H9 (cell line): ENCODE measurements around the gene CRYGC. TPM values are rescaled to one million over a fixed set of nuclear protein-coding genes. Genes with fewer than 3 reads are reported as not detected.

Experiments used
- DNase-seq: peaks from one replicate; pipeline ENCODE4 v3.0.0-alpha.2; 2017
- H2AFZ ChIP-seq: one replicate; pipeline ENCODE4 v1.6.1; 2013; ENCODE audit warnings: mild to moderate bottlenecking, low read length, control low read depth, moderate library complexity
- H2AK5ac ChIP-seq: 2 replicates; pipeline ENCODE4 v1.6.1; 2013; ENCODE audit warnings: low read length, control low read depth, mixed read lengths; ENCODE audit not compliant: insufficient read length
- H2BK120ac ChIP-seq: one replicate; pipeline ENCODE4 v1.6.1; 2013; ENCODE audit warnings: low read depth, mild to moderate bottlenecking, low read length, control low read depth, inconsistent platforms; ENCODE audit not compliant: poor library complexity, severe bottlenecking
- H2BK12ac ChIP-seq: 2 replicates; pipeline ENCODE4 v1.6.1; 2013; ENCODE audit warnings: low read length, control low read depth, mixed read lengths, low read depth; ENCODE audit not compliant: insufficient read length
- H2BK15ac ChIP-seq: 2 replicates; pipeline ENCODE4 v1.6.1; 2013; ENCODE audit warnings: low read depth, low read length, control low read depth
- H2BK20ac ChIP-seq: one replicate; pipeline ENCODE4 v1.6.1; 2013; ENCODE audit warnings: low read depth, mild to moderate bottlenecking, low read length, control low read depth, inconsistent platforms; ENCODE audit not compliant: poor library complexity, severe bottlenecking
- H2BK5ac ChIP-seq: 2 replicates; pipeline ENCODE4 v1.6.1; 2013; ENCODE audit warnings: low read length, control low read depth, mixed read lengths; ENCODE audit not compliant: insufficient read length
- H3K14ac ChIP-seq: 2 replicates; pipeline ENCODE4 v1.6.1; 2013; ENCODE audit warnings: low read length, control low read depth; ENCODE audit not compliant: insufficient read depth
- H3K18ac ChIP-seq: 2 replicates; pipeline ENCODE4 v1.6.1; 2013; ENCODE audit warnings: low read depth, mild to moderate bottlenecking, mixed read lengths, low read length, control low read depth; ENCODE audit not compliant: insufficient read length
- H3K23ac ChIP-seq: 2 replicates; pipeline ENCODE4 v1.6.1; 2013; ENCODE audit warnings: low read length, control low read depth, mixed read lengths, low read depth; ENCODE audit not compliant: insufficient read length
- H3K23me2 ChIP-seq: 2 replicates; pipeline ENCODE4 v1.6.1; 2013; ENCODE audit warnings: low read depth, mild to moderate bottlenecking, mixed read lengths, low read length, control low read depth; ENCODE audit not compliant: insufficient read length, poor library complexity, severe bottlenecking
- H3K27ac ChIP-seq: 2 replicates; pipeline ENCODE4 v1.5.1; 2013; ENCODE audit warnings: low read length, control low read depth, mixed read lengths, low read depth; ENCODE audit not compliant: insufficient read length
- H3K27me3 ChIP-seq: 2 replicates; pipeline ENCODE4 v1.6.1; 2013; ENCODE audit warnings: low read length, control low read depth, inconsistent platforms; ENCODE audit not compliant: insufficient read depth
- H3K4ac ChIP-seq: 2 replicates; pipeline ENCODE4 v1.6.1; 2013; ENCODE audit warnings: low read depth, mild to moderate bottlenecking, control low read depth, inconsistent platforms, low read length, moderate library complexity
- H3K4me1 ChIP-seq: 2 replicates; pipeline ENCODE4 v1.6.1; 2013; ENCODE audit warnings: low read length, control low read depth, inconsistent platforms; ENCODE audit not compliant: insufficient read depth
- H3K4me2 ChIP-seq: 2 replicates; pipeline ENCODE4 v1.6.1; 2013; ENCODE audit warnings: low read length, control low read depth, mixed read lengths; ENCODE audit not compliant: insufficient read length, insufficient read depth
- H3K56ac ChIP-seq: 2 replicates; pipeline ENCODE4 v1.6.1; 2013; ENCODE audit warnings: low read depth, mild to moderate bottlenecking, mixed read lengths, low read length, control low read depth; ENCODE audit not compliant: insufficient read length
- H3K79me1 ChIP-seq: 2 replicates; pipeline ENCODE4 v1.6.1; 2013; ENCODE audit warnings: low read depth, mild to moderate bottlenecking, moderate library complexity, low read length, control low read depth, inconsistent platforms; ENCODE audit not compliant: insufficient read depth, poor library complexity, severe bottlenecking
- H3K79me2 ChIP-seq: 2 replicates; pipeline ENCODE4 v1.6.1; 2013; ENCODE audit warnings: low read length, control low read depth, inconsistent platforms; ENCODE audit not compliant: insufficient read depth
- H3K9ac ChIP-seq: 2 replicates; pipeline ENCODE4 v1.6.1; 2013; ENCODE audit warnings: low read length, control low read depth, mixed read lengths; ENCODE audit not compliant: insufficient read length; ENCODE audit errors: extremely low read depth
- H3K9me3 ChIP-seq: one replicate; pipeline ENCODE4 v1.6.1; 2013; ENCODE audit warnings: low read depth, low read length, inconsistent platforms; ENCODE audit not compliant: control insufficient read depth
- H3T11ph ChIP-seq: one replicate; pipeline ENCODE4 v1.6.1; 2013; ENCODE audit warnings: mild to moderate bottlenecking, low read length, control low read depth, inconsistent platforms
- H4K20me1 ChIP-seq: one replicate; pipeline ENCODE4 v1.6.1; 2013; ENCODE audit not compliant: control insufficient read depth, insufficient read length, insufficient read depth
- H4K5ac ChIP-seq: 2 replicates; pipeline ENCODE4 v1.6.1; 2013; ENCODE audit warnings: low read depth, mild to moderate bottlenecking, mixed read lengths, low read length, control low read depth; ENCODE audit not compliant: insufficient read length
- H4K8ac ChIP-seq: replicated peaks from 2 replicates; pipeline ENCODE4 v1.6.1; 2013; ENCODE audit warnings: low read length, control low read depth, mixed read lengths, low read depth; ENCODE audit not compliant: insufficient read length
- H4K91ac ChIP-seq: 2 replicates; pipeline ENCODE4 v1.6.1; 2013; ENCODE audit warnings: low read depth, mild to moderate bottlenecking, moderate library complexity, mixed read lengths, low read length, control low read depth; ENCODE audit not compliant: insufficient read length
- H3K27ac Mint-ChIP-seq, 3 experiments: 2 replicates in 2 of 3; 3 replicates in 1 of 3; pipeline ENCODE4 v1.8.0; 2020 to 2021; ENCODE audit warnings: mixed read lengths in 3 of 3, mild to moderate bottlenecking in 1 of 3, moderate library complexity in 1 of 3
- H3K27me3 Mint-ChIP-seq: 2 replicates; pipeline ENCODE4 v1.8.0; 2021; ENCODE audit warnings: low read depth, mild to moderate bottlenecking, moderate library complexity, mixed read lengths
- H3K36me3 Mint-ChIP-seq, 3 experiments: 2 replicates in 2 of 3; 3 replicates in 1 of 3; pipeline ENCODE4 v1.8.0; 2020 to 2021; ENCODE audit warnings: low read depth in 3 of 3, mixed read lengths in 3 of 3; ENCODE audit not compliant: insufficient read depth in 1 of 3
- H3K4me1 Mint-ChIP-seq, 2 experiments: 2 replicates each; pipeline ENCODE4 v1.8.0; 2020; ENCODE audit warnings: mixed read lengths in 2 of 2
- H3K4me3 Mint-ChIP-seq, 2 experiments: 2 replicates in 1 of 2; 3 replicates in 1 of 2; pipeline ENCODE4 v1.8.0; 2020 to 2021; ENCODE audit warnings: mild to moderate bottlenecking in 2 of 2, mixed read lengths in 2 of 2, moderate library complexity in 1 of 2
- H3K9me3 Mint-ChIP-seq, 2 experiments: 2 replicates in 1 of 2; 3 replicates in 1 of 2; pipeline ENCODE4 v1.8.0; 2020; ENCODE audit warnings: mild to moderate bottlenecking in 2 of 2, mixed read lengths in 2 of 2, moderate library complexity in 1 of 2
- CTCF ChIP-seq: fragments of 200-600 bp; sonication (generic); conservative IDR thresholded peaks from 3 replicates; pipeline ENCODE4 v1.8.0; 2021; ENCODE audit warnings: antibody characterized with exemption, mild to moderate bottlenecking
- WGBS: extraction: QIAGEN DNeasy Blood & Tissue Kit; methylation state at CpG from one replicate; pipeline ENCODE4 v1.1.7; 2013; ENCODE audit warnings: missing lambda C conversion rate, low lambda C conversion rate, mixed read lengths; ENCODE audit not compliant: insufficient read length; ENCODE audit errors: extremely low coverage; 5-methylcytosine and 5-hydroxymethylcytosine counted together
- total RNA-seq: library from RNA; stranded (reverse); gene quantifications from 2 replicates; pipeline ENCODE4 v1.2.1, GENCODE V29; 2021

The CRYGC gene
- total RNA-seq, 1 experiment from 2014 or later = not detected

GRCh38 chr2:208092093-208092832 is 37.4 kb downstream of the CRYGC start:
- H3K9ac ChIP-seq = no peak overlapping the region
- H3K27ac Mint-ChIP-seq = no peak overlapping the region
- no peak overlapping the region for H3K27ac ChIP-seq
- H3K4me3 Mint-ChIP-seq = no peak overlapping the region
- H4K5ac ChIP-seq = no peak overlapping the region
- H3K27me3 ChIP-seq = no peaks in the 10 kb centered on the region
- no peaks in the 10 kb centered on the region for H3K9me3 ChIP-seq
- H3K56ac ChIP-seq = no peak overlapping the region
- H3K23ac ChIP-seq = no peak overlapping the region
- H3K4ac ChIP-seq = no peak overlapping the region
- H2AFZ ChIP-seq = no peak overlapping the region
- no CpG with 5 or more reads among the region's 1 CpG for WGBS
- no peaks in the 10 kb centered on the region; the same call in 1 of the 2 replicates for H3K4me1 ChIP-seq
- H2BK120ac ChIP-seq = no peak overlapping the region
- no peak overlapping the region for H2BK5ac ChIP-seq
- H2AK5ac ChIP-seq = no peak overlapping the region
- H2BK12ac ChIP-seq = no peak overlapping the region
- no peak overlapping the region for H4K8ac ChIP-seq
- H3K18ac ChIP-seq = no peak overlapping the region
- no peaks in the 10 kb centered on the region for H3K79me2 ChIP-seq
- no peaks in the 10 kb centered on the region for H4K20me1 ChIP-seq
- H3K27me3 Mint-ChIP-seq = no peaks in the 10 kb centered on the region
- no peak for TF ChIP-seq CTCF
- DNase-seq = no peak
- no peaks in the 10 kb centered on the region for H3K23me2 ChIP-seq
- no peaks in the 10 kb centered on the region; a peak in 2 of 7 replicates for H3K36me3 Mint-ChIP-seq
- no peaks in the 10 kb centered on the region for H3K79me1 ChIP-seq
- no peak overlapping the region for H3K14ac ChIP-seq
- no peak overlapping the region for H2BK15ac ChIP-seq
- no peaks in the 10 kb centered on the region for H3K4me1 Mint-ChIP-seq
- no peak overlapping the region for H3T11ph ChIP-seq
- no peak overlapping the region for H3K4me2 ChIP-seq
- H4K91ac ChIP-seq = no peak overlapping the region
- peaks cover 0 to 5% of the 10 kb centered on the region in 2 experiments; a peak in 1 of 5 replicates for H3K9me3 Mint-ChIP-seq
- H2BK20ac ChIP-seq = no peak overlapping the region
